GM23338 (cell line): ENCODE results near the gene TSPEAR. TPM values are rescaled to one million over a fixed set of nuclear protein-coding genes. Genes with fewer than 3 reads are reported as not detected.

ENCODE experiments used
- ATAC-seq: fragments of 200-7000 bp; cut with Tn5 transposase; 3 replicates; pipeline ENCODE4 v1.9.1; 2020
- DNase-seq: peaks from one replicate; pipeline ENCODE4 v3.0.0-alpha.2; 2015; ENCODE audit warnings: low spot score
- H2AFZ ChIP-seq: fragments of 200-600 bp; sonication (generic); 2 replicates; pipeline ENCODE4 v1.8.0; 2016; ENCODE audit warnings: antibody characterized with exemption, mild to moderate bottlenecking, moderate library complexity
- H3F3A ChIP-seq: fragments of 200-600 bp; sonication (generic); replicated peaks from 2 replicates; pipeline ENCODE4 v1.8.0; 2017; ENCODE audit warnings: antibody characterized with exemption, mixed run types, low read depth
- H3K27ac ChIP-seq: fragments of 200-600 bp; sonication (generic); 2 replicates; pipeline ENCODE4 v1.6.1; 2016; ENCODE audit warnings: low read depth
- H3K27me3 ChIP-seq: fragments of 200-600 bp; sonication (generic); 2 replicates; pipeline ENCODE4 v1.8.0; 2016; ENCODE audit warnings: mild to moderate bottlenecking, mixed run types, moderate library complexity; ENCODE audit not compliant: insufficient read depth
- H3K36me3 ChIP-seq: fragments of 200-600 bp; sonication (generic); 2 replicates; pipeline ENCODE4 v1.8.0; 2016; ENCODE audit warnings: mild to moderate bottlenecking; ENCODE audit not compliant: insufficient read depth
- H3K4me1 ChIP-seq: fragments of 200-600 bp; sonication (generic); 2 replicates; pipeline ENCODE4 v1.8.0; 2016; ENCODE audit warnings: mild to moderate bottlenecking, moderate library complexity; ENCODE audit not compliant: insufficient read depth
- H3K4me2 ChIP-seq: fragments of 200-600 bp; sonication (generic); 2 replicates; pipeline ENCODE4 v1.7.1; 2017; ENCODE audit warnings: mixed run types
- H3K4me3 ChIP-seq: fragments of 200-600 bp; sonication (generic); 2 replicates; pipeline ENCODE4 v1.6.1; 2016; ENCODE audit warnings: mixed run types
- H3K79me2 ChIP-seq: fragments of 200-600 bp; sonication (generic); replicated peaks from 2 replicates; pipeline ENCODE4 v1.8.0; 2017; ENCODE audit warnings: mild to moderate bottlenecking; ENCODE audit not compliant: insufficient read depth
- H3K9me2 ChIP-seq: fragments of 200-600 bp; sonication (generic); 2 replicates; pipeline ENCODE4 v1.8.0; 2017; ENCODE audit not compliant: insufficient read depth
- H4K20me1 ChIP-seq: fragments of 200-600 bp; sonication (generic); replicated peaks from 2 replicates; pipeline ENCODE4 v1.8.0; 2017; ENCODE audit warnings: mild to moderate bottlenecking; ENCODE audit not compliant: insufficient read depth
- H3K27ac Mint-ChIP-seq: 2 replicates; pipeline ENCODE4 v1.8.0; 2020; ENCODE audit warnings: inconsistent platforms, mild to moderate bottlenecking, moderate library complexity, mixed read lengths
- H3K27me3 Mint-ChIP-seq: 3 replicates; pipeline ENCODE4 v1.8.0; 2022; ENCODE audit warnings: low read depth, mild to moderate bottlenecking, moderate library complexity, mixed read lengths, inconsistent platforms; ENCODE audit not compliant: insufficient read depth, poor library complexity
- H3K36me3 Mint-ChIP-seq: 3 replicates; pipeline ENCODE4 v1.8.0; 2021; ENCODE audit warnings: low read depth, mild to moderate bottlenecking, inconsistent platforms, moderate library complexity, mixed read lengths
- H3K4me1 Mint-ChIP-seq: 3 replicates; pipeline ENCODE4 v1.8.0; 2020; ENCODE audit warnings: mild to moderate bottlenecking, inconsistent platforms, mixed read lengths
- H3K4me3 Mint-ChIP-seq: 3 replicates; pipeline ENCODE4 v1.8.0; 2021; ENCODE audit warnings: moderate library complexity, mild to moderate bottlenecking, inconsistent platforms, mixed read lengths
- H3K9me3 Mint-ChIP-seq: 3 replicates; pipeline ENCODE4 v1.8.0; 2020; ENCODE audit warnings: moderate library complexity, mild to moderate bottlenecking, inconsistent platforms, mixed read lengths
- CREB1 ChIP-seq: fragments of 250-450 bp; sonication (Bioruptor Pico); IDR thresholded peaks from 2 replicates; pipeline ENCODE4 v1.5.0; 2020; ENCODE audit warnings: low read depth, mild to moderate bottlenecking, moderate library complexity
- EZH2 ChIP-seq: fragments of 200-600 bp; sonication (generic); IDR thresholded peaks from one replicate; pipeline ENCODE4 v1.8.0; 2017; ENCODE audit warnings: antibody characterized with exemption, mild to moderate bottlenecking, low read depth; ENCODE audit not compliant: unreplicated experiment
- EZH2phosphoT487 ChIP-seq: fragments of 200-600 bp; sonication (generic); IDR thresholded peaks from one replicate; pipeline ENCODE4 v1.8.1; 2018; ENCODE audit warnings: antibody characterized with exemption; ENCODE audit not compliant: unreplicated experiment
- NANOG ChIP-seq: IDR thresholded peaks from 2 replicates; pipeline ENCODE4 v1.6.1; 2016; ENCODE audit warnings: antibody characterized with exemption, borderline replicate concordance
- POLR2AphosphoS5 ChIP-seq: IDR thresholded peaks from 2 replicates; pipeline ENCODE4 v1.6.1; 2016; ENCODE audit warnings: antibody characterized with exemption, low read depth
- ZNF331 ChIP-seq: fragments of 250-450 bp; sonication (Bioruptor Pico); IDR thresholded peaks from 2 replicates; pipeline ENCODE4 v1.5.0; 2020; ENCODE audit warnings: low read depth, mild to moderate bottlenecking, moderate library complexity
- ZNF462 ChIP-seq: fragments of 250-450 bp; sonication (Bioruptor Pico); IDR thresholded peaks from 2 replicates; pipeline ENCODE4 v1.5.0; 2020; ENCODE audit warnings: mild to moderate bottlenecking, moderate library complexity
- polyA plus RNA-seq: library from polyadenylated mRNA; unstranded; fragments of >200 nt; fragmentation: Nextera tagmentation; extraction: Ambion mirVana; gene quantifications from 2 replicates; pipeline ENCODE4 v1.2.1, GENCODE V29; 2016
- total RNA-seq: library from RNA; depleted of rRNA; stranded (reverse); fragments of >200 nt; shearing (Covaris generic); gene quantifications from 2 replicates; pipeline ENCODE4 v1.2.3, GENCODE V29; 2014

TSPEAR gene
- total and polyA plus RNA-seq, 2 experiments from 2014 or later, result 0.35 to 0.92 TPM

DNA sequence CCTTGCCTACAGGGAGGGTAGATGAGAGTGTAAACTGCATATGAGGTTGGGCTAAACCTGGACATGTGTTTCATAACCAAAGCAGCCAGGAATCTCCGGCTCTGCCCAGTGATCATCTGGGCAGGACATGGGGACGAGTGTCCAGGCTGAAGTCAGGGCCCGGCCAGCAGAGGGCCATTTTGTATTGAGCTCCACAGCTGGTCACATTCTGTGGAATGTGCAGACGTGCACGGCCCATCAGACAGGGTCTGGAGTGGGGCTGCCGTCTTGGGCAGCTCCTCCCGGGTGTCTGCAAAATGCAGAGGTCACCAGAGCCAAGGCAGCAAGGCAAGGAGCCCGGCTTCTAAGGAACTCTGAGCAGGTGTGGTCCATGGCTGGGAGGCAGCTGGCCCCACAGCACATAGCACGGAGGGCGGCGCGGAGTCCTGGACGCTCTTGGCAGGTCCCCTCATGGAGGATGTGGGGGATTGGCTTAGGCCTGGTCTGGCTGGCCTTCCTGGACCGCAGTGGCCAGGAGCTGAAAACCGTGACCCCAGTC lies 249.8 kb downstream of the TSPEAR start (continued):
- no peak for TF ChIP-seq ZNF462 (CRISPR knock-in tag)
- no peak for TF ChIP-seq EZH2
- TF ChIP-seq CREB1 (CRISPR knock-in tag), result no peak
- no peak for TF ChIP-seq NANOG
- TF ChIP-seq EZH2phosphoT487, result no peak
- no peak for TF ChIP-seq POLR2AphosphoS5

- Histone ChIP-seq H3K4me1 (no peaks in the 10 kb centered on the region), H3K27ac (no peak overlapping the region), H3K4me3 (no peak overlapping the region), H3F3A (no peaks in the 10 kb centered on the region), H4K20me1 (no peaks in the 10 kb centered on the region), H2AFZ (no peak overlapping the region), H3K9me2 (no peaks in the 10 kb centered on the region), H3K36me3 (no peaks in the 10 kb centered on the region), H3K4me2 (no peak overlapping the region), H3K79me2 (no peaks in the 10 kb centered on the region), H3K27me3 (no peaks in the 10 kb centered on the region)
- Mint-ChIP-seq H3K27ac (no peak overlapping the region), H3K4me1 (peaks cover 7% of the 10 kb centered on the region), H3K36me3 (peaks cover 3% of the 10 kb centered on the region; the same call in 1 of the 3 replicates), H3K4me3 (no peak overlapping the region), H3K27me3 (peaks cover 13% of the 10 kb centered on the region), H3K9me3 (no peaks in the 10 kb centered on the region; the same call in 2 of the 3 replicates)
- DNase-seq (no peak), ATAC-seq (no peak)
- TF ChIP-seq ZNF331 (CRISPR knock-in tag) (no peak), CREB1 (CRISPR knock-in tag) (no peak), ZNF462 (CRISPR knock-in tag) (no peak)
Measured at GRCh38 chr21:44461005-44461404, 250.4 kb downstream of the TSPEAR start.
